Muscle of arm (tissue), 12 donors: ENCODE measurements around the gene GRM1. TPM values are rescaled to one million over a fixed set of nuclear protein-coding genes. Genes with fewer than 3 reads are reported as not detected.
"Not testable (repeated sequence)": the region's sequence is repeated elsewhere in the genome, so short reads cannot be mapped to it uniquely, and the experiment has no call there.

Source experiments
- DNase-seq: peaks from one replicate; pipeline ENCODE4 v3.0.0-alpha.2; 2013
- polyA plus RNA-seq, 12 donors: library from polyadenylated mRNA; unstranded; fragments of 120-200 nt; gene quantifications; one replicate each; pipeline ENCODE4 v1.2.1, GENCODE V29; 2013; ENCODE audit not compliant: insufficient read length in 12 of 12

GRM1 gene
- polyA plus RNA-seq, 12 donors, result 0.05 to 0.21 (median 0.10) TPM; not detected in 2

DNA sequence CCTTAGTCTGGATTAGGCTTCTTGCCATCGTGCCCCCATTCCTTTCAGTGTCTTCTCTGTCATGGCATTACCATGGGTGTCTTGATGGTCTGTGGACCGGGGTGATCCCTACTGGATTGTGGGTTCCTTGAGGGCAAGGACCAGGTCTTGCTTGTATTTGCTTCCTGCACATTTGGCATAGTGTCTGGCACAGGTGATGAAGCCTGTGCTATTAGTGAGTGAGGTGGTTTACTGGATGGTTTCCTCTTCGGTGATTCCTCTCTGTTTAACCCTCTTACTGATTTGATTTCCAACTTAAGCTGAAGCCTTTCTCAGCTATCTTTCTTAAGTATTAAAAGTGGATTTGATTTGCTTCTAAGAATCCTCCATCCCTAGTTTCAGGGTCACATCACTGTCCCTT is 162.3 kb downstream of the GRM1 start:
- no peak for DNase-seq

GRCh38 chr6:146191612-146192011 is 162.8 kb downstream of the GRM1 start:
- DNase-seq, result no peak

DNA sequence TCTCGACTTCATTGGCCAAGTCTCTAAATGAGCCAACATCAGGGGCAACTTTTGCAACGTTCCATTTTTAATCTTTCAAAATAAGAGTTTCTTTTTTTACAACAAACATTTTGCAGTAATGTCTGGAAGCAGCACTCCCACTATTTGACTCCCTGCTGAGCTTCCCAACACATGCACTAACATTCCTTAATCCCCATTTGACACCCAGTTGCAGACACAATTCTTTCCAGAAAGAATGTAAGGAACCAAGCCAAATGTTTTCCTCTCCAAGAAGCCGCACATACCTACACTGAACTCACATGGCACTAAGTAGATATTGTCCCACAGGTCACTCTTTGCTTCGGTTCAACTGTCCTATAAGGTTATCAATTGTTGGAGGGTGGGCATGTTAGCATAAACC is 165.6 kb downstream of the GRM1 start:
- no peak for DNase-seq

DNA sequence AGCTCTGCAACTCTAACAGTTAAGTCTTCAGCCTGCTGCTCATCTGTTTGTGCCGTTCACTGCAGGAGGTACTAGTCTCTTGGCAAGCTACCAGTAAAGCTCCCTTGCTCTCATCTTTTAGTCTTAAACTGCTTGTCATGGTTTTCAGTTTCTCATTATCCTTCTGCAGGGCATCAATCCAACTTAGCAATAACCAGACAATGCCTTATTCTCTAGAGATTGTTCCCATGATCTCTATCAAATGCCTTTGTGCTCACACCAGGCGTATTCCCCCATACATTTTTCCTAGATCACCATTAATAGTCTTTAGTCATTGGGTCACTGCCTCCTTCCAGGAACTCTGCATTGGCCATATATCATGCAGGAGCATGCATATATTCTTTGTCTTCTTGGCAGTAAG is 171.3 kb downstream of the GRM1 start:
- DNase-seq, result peak; percentile 42

- no peak for DNase-seq
Measured at GRCh38 chr6:146202570-146202969, 173.7 kb downstream of the GRM1 start.

DNA sequence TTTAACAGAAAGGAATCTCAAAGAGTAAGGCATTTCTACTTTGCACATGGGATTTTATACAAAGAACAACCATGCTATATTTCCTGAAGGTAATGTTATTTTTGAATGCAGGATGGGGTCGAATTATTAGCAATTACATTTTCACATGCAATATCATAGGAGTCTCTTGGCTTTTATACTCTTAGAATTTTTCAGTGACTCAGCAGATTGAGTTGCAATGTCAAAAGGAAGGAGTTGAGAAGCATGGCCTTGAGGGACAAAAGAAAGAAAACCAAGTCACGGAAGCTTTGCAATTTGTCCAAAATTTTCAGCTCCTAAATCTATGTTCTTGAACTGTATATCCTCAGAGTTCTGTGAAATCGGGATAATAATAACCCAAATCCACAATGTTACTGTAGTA is 181.1 kb downstream of the GRM1 start:
- no peak for DNase-seq

GRCh38 chr6:146210406-146211083 is 181.7 kb downstream of the GRM1 start:
- no peak for DNase-seq

DNA sequence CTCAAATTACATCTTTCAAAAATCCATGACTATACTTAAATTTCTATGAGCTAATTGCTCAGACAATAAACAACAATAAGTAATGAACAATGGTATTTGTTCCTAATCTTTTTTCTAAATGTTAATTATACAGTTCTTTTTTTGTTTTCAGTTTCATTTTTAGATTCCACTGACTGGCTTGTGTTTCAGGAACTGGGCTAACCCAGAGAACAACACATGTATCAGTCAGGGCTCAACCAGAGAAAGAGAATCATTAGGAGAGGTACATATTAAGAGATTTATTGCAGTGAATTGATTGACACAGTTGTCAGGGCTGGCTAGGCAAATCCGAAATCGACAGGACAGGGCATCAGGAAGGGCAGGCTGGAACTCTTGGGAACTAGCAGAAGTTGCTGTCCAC is 182.8 kb downstream of the GRM1 start:
- no peak for DNase-seq

- no peak for DNase-seq
Measured at GRCh38 chr6:146212781-146213180, 183.9 kb downstream of the GRM1 start.

DNA sequence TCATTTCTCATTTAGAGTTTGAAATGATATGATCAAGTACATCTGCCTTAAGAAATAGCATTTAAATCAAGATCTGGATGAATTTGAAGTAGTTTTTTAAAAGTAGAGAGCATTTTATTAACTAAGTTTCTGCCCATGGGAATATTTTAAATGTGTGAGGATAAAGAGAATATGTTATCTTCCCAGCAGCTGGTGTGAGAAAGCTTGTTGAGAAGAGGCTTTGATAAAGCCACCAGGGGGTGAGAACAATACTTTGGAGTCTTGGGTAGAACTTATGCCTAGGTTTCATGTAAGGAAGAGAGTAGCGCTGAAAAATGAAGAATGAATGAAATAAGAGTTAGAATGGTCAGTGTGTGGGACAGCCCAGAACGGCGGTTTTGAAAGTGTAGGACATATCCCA is 190.2 kb downstream of the GRM1 start:
- DNase-seq, result no peak

- DNase-seq, result no peak
Measured at GRCh38 chr6:146224449-146224848, 195.6 kb downstream of the GRM1 start.

- DNase-seq, result no peak
Measured at GRCh38 chr6:146224988-146225387, 196.1 kb downstream of the GRM1 start.

GRCh38 chr6:146240322-146240721 is 211.5 kb downstream of the GRM1 start:
- no peak for DNase-seq

- no peak for DNase-seq
Measured at GRCh38 chr6:146240807-146241206, 211.9 kb downstream of the GRM1 start.

DNA sequence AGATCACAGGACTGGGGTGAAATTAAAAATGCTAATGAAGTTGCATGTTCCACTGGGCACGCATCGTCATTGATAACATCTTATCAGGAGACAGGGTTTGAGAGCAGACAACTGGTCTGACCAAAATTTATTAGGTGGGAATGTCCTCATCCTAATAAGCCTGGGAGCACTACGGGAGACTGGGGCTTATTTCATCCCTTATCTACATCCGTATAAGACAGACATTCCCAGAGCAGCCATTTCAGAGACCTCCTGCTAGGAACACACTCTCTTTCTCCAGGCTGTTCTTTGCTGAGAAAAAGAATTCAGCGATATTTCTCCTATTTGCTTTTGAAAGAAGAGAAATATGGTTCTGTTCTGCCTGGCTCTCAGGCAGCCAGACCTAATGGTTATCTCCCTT is 214.8 kb downstream of the GRM1 start:
- not testable (repeated sequence) for DNase-seq

DNA sequence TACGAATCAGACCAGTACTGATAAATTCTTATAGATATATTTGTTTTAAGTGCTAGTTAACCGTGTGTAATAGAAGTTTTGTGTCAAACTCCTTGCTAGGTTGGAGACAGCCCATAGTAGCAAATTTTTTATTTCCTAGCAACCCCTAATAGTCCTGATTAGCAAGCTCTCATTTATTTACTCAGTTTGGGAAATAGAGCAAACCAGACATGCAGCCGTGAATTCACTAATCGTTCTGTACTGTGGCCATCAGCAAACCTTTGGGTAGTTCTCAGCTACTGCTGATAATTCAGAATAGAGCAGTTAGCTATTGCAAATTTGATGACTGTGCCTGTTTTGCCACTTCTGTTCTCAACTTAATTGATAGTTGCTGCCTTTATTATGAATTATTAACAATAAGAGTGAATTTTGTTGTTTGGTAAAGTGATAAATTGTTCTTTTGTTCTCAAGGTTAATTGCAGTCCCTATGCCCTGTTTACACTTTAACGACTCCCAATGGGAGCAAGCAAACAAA is 215.8 kb downstream of the GRM1 start:
- no peak for DNase-seq

DNA sequence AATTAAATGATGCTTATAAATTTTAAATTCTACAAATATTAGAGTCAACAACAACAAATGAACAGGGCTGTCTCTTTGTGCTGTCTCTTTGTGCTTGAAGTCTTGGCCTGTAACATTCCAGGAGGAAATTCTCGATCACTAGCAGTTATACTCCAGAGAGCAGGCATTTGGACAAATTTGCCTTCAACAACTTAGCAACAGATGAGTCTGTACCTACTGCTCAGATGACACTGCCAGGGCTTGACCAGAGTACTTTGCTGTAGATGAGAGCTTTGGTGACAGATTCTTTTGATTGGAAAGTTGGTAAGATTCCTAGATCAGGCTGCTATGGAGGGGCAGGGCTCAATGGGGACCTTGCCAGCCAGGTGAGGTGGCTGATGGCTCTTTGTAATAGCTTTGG is 217.2 kb downstream of the GRM1 start:
- no peak for DNase-seq

GRCh38 chr6:146253691-146254090 is 224.8 kb downstream of the GRM1 start:
- DNase-seq, result peak; percentile 39

DNA sequence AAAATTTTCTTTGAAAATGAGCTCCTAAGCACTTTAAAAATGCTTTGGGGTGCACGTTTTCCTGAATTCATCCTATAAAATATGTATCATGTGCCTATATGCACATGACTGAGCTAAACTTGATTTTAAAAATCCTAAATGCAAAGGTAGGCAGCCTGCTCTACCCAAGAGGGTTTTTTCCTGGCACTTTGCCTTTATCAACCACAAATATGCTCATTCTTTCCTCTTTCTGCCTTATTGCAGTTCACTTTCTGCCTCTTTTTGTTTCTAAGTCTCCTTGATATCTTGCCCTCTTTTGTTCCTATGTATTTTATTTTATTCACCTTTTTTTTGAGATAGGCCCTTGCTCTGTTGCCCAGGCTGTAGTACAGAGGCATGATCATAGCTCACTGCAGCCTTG is 229.3 kb downstream of the GRM1 start:
- DNase-seq, result no peak

GRCh38 chr6:146260886-146261285 is 232.0 kb downstream of the GRM1 start:
- DNase-seq, result no peak

- no peak for DNase-seq
Measured at GRCh38 chr6:146265056-146265455, 236.2 kb downstream of the GRM1 start.

- DNase-seq, result no peak
Measured at GRCh38 chr6:146267447-146267846, 238.6 kb downstream of the GRM1 start.

DNA sequence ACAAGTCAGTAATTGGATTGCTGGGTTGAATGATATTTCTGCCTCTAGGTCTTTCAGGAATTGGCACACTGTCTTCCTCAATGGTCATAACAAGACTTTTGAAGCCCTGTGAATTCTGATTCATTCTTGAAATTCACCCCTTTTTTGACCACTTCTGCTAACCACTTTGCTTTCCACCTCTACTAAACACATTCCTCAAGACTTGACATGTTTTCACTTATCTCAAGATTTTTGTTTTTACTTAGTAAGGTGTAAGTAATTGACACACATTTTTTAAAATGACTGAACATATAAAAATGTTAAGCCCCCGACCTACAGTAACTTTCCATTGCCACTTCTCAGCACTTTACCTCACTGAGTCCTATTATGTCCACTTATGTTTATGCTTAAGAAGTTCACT is 239.1 kb downstream of the GRM1 start:
- DNase-seq, result no peak

- DNase-seq, result no peak
Measured at GRCh38 chr6:146269482-146269881, 240.6 kb downstream of the GRM1 start.
